GM18505 (cell line): ENCODE measurements around the gene RIPOR2.

Experiments
- ATAC-seq: cut with Tn5 transposase; IDR thresholded peaks from one replicate; pipeline ENCODE4 v1.9.1; 2021; ENCODE audit not compliant: unreplicated experiment
- POLR2A ChIP-seq: IDR thresholded peaks from 4 replicates; pipeline ENCODE4 v1.6.1; 2011; ENCODE audit warnings: borderline replicate concordance; ENCODE audit not compliant: insufficient read depth, insufficient read length; ENCODE audit errors: extremely low read depth

RIPOR2 gene

DNA sequence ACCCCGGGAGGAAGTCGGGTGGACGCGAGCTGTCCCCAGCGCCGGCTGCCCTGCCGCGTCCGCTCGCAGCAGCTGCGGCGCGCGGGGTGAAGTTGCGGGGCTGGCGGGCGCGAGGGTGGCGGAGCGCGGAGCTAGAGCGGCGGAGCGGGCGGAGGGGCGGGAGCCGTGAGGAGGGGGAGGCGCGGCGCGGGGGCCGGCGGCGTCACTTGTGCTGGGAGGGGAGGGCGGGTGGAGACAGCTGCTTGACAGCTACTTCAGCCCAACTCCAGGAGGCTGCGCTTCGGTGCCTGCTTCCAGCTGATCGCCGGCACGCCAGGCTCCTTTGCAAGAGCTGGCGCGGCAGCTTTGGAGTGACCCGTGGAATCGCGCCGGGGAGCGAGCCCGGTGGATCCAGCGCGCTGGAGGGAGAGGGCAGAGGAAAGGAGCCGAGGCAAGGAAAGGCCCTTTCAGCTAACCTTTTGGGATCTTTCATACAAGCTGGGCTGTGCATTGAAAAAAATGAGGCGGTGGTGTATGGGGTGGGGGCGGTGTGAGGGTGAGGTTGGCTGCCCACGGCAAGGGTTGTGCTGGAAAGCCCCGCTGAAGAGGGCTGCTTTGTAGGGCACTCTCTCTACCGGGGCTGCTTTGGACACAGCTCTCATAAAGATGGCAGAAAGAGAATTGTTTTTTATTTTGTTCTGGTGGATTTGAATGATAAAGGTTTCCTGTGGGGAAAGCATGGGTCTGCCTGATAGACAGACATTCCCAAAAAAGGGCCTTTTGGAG lies 24.6 kb downstream of the RIPOR2 start:
- no peak for TF ChIP-seq POLR2A
- ATAC-seq: peak; percentile 38

DNA sequence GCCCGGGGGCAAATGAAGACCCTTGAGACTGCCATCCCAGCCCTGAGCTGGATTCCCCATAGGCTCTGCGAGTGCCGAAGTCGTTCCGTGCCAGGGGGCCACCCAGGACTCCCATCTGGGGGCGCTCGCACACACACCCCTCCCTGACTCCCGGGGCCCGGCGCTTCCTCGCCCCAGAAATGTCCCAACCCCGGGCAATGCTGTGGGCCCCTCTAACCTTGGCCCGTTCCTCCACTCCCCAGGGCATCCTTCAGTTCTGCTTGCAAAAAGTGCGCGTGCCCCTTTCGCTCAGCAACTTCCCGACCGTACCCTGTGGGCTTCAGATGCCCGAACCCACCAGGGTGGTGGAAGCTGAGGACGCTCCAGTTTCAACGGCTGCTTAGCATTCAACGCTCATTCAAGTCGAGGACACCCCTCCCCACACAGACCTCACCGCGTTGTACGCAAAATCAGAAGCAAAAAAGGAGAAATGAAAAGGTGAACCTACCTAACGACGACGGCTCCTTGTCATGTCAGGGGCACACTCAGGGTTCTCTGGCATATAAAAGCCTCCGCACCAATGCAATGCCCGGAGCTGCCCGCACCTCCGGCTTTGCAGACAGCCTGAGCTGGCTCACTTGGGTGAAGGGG lies 25.3 kb downstream of the RIPOR2 start:
- TF ChIP-seq POLR2A: peak; percentile 42
- peak; percentile 56 for ATAC-seq

DNA sequence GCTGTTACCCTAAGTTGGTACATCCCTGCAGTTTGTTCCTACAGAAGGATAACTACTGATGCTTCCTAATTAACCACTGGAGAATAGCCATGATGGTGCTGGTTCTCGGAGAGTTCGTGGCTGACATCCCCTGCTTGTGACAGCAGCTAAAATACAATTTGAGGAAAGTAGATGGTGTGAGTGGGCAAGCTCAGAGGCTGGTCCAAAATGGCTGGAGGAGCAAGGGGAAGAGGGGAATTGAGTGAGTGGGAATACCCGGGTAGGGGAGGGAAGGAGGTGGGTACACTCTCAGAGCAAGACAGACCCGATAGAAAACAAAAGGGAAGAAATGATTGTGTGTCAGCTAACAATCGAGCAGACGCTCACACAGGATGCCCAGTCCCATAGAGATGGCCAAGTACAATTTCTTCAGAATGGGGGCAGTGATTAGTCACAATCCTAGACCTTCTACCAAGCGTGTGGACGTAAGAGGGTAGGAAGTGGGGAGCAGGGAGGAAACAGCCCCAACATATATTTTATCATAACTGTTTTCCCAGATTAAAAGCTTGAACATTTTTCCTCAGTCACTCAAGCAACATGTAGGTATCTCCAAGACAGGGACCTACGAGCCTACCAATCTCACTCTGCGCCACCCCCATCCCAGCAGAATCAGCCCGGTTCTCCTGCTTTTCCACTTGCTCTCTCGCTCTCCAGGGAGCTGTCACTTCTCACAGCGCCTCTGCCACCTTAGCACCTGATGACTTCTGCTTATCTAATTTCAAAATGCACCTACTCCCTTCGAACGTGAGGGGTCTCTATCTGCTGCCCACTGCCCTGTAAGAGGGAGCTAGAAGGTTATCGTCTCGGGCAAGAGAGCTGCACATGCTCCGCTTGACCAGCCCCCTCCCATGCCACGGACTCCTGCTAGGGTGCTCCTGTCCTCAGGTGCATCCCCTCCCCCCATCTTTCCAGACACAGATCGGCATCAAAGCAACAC lies 26.2 kb downstream of the RIPOR2 start:
- ATAC-seq: no peak
- no peak for TF ChIP-seq POLR2A

DNA sequence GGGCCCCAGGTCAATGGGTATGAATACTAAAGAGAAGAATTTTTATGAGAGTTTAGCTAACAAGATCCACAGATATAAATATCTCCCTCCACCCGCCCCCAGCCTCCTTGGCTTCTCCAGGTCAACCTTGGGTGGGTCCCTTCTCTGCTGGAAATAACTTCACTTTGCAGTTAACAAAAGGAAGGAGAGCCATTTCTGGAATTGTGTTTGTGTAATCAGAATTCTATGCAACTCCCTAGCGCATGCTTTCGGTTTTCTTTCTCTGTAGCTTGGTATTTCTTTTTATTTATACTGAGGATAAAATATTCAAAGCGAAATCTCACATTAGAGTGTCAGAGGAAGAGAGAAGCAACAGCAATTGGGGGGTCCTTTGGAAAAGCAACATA lies 27.1 kb downstream of the RIPOR2 start:
- no peak for ATAC-seq
- TF ChIP-seq POLR2A: no peak

DNA sequence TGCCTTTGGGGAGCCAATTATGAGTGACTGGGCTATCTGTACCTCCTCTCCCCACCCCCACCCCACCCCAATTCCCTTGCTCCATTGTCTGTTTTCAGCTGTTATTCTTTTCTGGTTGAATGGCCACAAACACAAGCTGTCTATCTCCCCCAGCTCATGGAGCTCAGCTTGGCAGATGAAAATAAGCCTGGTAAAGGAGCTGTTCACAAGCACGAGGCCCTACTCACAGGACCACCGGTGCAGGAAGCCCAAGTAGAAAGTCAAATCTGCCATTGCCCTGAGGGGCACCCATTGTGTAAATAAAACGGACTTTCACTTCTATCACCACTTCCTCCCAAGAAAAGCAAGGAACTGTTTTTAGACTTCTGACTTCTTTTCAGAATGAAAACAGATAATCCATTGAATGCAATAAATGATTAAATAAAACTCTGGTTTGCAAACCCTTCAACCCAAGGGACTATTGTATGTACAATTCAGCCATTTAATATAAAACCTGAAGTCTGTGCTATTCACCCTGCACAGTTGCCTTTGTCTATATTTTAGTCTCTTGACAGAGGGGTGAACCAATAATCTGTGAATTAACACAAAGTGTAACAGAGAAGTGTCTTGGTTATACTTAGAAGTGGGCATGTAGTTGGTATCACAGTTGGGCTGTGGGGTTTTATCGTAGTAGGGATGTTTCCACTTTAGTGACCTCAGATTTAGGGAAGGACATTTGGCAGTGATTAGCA lies 27.7 kb downstream of the RIPOR2 start:
- no peak for TF ChIP-seq POLR2A
- ATAC-seq: no peak

DNA sequence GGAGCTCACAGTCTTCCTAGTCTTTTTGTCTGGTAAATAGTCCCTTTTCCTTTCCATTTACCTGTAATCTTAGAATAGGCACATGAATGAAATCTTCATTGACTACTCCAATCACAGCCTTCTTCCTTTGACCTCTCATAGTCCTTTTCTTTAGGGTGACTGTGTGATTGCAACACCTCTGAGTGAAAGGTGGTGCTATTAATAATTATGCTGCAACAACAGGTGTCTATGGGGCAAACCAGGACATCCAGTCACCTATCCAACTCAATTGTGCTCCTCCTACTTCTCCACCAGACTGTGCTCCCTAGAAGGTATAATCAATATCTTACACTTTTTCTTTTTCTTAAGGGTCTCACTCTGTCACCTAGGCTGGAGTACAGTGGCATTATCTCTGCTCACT lies 29.4 kb downstream of the RIPOR2 start:
- no peak for ATAC-seq
- no peak for TF ChIP-seq POLR2A

DNA sequence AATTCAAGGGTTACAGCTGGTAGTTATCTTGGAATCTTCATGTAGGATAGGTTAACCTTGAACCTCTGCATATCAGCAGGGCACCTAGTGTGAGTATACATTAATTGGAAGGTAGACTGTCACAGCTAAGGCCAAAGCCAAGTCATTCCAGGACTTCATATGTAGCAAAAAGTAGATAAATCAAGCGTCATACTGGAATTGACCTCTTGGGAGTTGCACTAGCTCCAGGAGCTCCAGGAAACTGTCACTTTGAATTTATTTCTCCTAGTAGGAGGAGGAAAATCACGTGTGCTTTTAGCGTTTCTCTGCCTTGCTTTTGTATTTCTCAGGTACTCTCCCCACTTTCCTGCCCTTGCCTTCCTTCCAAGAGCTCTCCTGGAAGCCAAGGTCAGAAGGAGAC lies 30.3 kb downstream of the RIPOR2 start:
- ATAC-seq: no peak

DNA sequence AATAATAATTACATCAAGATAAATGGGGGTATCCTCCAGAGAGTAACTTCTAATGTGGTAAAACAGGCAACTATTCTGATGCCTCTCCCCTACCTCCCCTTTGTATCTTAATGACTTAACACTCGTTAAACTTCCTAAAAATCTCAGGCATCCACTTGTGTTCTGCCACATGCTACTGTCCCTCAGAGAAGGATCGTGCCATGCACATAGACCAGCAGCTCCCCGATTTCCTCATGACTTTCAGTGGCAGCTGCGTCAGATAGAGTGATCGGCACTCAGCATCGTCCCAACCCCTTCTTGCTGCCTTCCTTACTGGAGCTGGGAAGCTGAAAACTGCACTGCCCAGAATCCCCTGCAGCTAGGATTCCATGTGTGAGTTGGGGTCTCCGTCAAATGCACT lies 32.1 kb downstream of the RIPOR2 start:
- no peak for TF ChIP-seq POLR2A
- no peak for ATAC-seq

More for the DNA sequence above, 30.3 kb downstream of the RIPOR2 start:
- no peak for TF ChIP-seq POLR2A

DNA sequence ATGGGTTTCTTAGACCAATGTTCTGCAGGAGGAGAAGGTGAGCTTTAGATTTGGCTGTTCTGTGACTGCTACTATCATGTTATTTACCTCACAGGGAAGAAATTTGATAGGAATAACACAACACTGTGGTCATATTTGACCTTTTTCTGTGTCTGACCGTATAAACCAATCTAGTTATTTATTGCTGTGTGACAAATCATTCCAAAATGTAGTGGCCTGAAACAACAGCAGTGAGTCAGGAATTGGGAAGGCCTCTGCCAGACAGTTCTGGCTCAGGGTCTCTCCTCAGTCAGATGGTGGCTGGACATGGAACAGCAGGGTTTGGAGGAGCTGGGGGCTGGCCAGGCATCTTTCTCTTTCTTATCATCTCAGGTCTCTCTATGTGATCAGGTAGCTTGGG lies 33.0 kb downstream of the RIPOR2 start:
- no peak for TF ChIP-seq POLR2A
- no peak for ATAC-seq

DNA sequence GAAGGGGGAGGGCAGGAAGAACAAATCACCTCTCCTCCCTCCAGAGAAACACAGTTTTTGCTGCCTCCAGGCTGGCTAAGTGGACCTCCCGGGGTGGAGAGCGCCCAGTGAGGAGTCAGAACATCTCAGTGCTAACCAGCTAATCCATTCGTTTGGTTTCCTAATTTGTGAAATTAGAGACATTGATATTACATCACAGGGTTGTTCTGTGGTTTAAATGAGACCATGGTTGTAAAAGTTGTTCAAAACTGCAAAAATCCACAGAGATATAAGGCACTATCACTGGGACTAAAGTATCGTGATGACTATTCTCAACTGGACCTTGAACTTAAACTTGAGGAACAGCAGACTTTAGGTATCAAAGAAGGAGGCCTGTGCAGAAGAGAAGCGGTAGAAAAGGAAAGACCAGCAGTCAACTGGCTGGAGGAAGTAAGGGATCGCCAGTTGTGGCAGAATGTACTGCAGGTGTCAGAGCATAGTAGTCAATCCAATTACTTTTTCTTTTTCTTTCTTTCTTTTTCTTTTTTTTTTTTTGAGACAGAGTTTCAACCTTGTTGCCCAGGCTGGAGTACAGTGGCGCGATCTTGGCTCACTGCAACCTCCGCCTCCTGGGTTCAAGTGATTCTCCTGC lies 33.9 kb downstream of the RIPOR2 start:
- no peak for ATAC-seq
- TF ChIP-seq POLR2A: no peak

DNA sequence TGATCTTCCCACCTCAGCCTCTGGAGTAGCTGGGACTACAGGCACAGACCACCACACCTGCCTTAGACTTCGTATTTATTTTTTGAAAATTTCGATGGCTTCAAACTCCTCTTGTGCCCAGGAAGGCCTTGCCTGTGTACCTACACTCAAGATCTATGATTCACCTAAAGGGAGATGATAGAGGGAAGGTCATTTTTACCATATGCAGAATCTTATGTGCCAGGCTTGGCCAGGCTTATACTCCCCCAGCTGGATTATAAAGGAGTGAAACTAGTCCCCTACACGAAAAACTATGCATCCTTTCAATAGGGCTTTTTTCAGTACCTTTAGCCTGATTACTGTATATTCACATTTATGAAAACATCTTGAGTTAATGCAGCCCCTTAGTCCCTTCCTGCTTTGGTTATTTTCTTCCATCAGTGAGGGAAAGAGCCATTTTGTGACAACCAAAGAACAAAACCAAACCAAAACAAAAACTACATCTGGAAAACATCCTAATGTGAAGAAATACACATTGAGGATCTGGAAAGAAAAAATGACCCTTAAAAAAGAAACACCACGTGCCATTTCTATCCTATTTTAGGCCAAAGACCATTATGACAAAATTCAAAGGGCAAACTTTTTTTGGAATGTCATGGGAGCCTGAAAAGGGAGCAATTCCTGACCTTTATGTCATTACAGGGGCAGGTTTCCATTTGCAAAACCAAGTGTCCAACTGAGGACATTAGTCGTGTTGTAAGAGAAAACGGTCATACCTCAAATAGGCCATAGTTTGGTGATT lies 34.7 kb downstream of the RIPOR2 start:
- no peak for ATAC-seq
- no peak for TF ChIP-seq POLR2A

DNA sequence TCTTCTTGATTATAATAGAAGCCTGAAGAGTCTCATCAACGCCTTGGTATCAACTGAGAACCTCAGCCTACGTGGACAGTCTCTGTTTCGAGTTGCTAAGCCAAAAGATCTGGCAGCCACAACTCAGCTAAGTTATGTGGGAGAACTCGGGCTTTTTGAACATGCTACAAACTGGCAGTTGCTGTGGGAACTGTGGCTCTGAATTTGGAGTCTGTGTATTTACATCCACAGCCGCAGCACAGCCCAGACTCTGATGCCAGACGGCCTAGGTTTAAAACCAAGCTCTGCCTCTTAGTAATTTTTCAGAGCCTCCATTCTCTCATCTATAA lies 35.8 kb downstream of the RIPOR2 start:
- no peak for TF ChIP-seq POLR2A

More for the DNA sequence above, 35.8 kb downstream of the RIPOR2 start:
- ATAC-seq: no peak
